Measurements from ENCODE around the gene ACAA1. TPM values are rescaled to one million over a fixed set of nuclear protein-coding genes. Genes with fewer than 3 reads are reported as not detected.

ACAA1 gene
- total and polyA plus RNA-seq, 12 donors: 76.4 to 136 (median 117) TPM

DNA sequence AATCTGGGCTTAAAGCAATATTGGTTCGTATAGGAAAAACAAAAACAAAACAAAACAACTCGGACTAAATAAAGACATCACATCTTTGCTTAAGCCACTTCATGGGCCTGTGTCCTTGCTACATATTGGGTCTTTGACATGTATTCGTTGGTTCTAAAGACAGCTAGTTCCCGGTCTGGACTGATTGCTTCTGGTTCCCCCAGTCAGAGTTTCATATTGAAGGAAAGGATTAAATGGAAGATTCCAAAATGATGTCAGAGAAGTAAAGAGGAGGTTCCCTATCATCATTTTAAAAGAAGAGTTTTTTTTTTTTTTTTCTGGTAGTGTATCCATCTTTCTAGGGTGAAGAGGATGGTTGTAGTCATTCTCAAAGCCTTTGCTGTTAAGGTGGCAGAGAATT is 30.7 kb upstream of the ACAA1 start:
- intact Hi-C loops (cut with DNase I): loop anchor here in 1 of 10 donors (10.0 kb wide), 1 partner anchor 57 kb away; no protein-coding TSS in a partner anchor
- H3K4me1 ChIP-seq: peaks cover 3 to 50% (median 26%) of the 10 kb centered on the region in 9 donors
- no peaks in the 10 kb centered on the region for H3K27me3 ChIP-seq
- ATAC-seq (no peak), DNase-seq (no peak)
- H3K36me3 ChIP-seq: no peaks in the 10 kb centered on the region
- H3K9me3 ChIP-seq: no peaks in the 10 kb centered on the region
- H3K27ac ChIP-seq: no peak overlapping the region
- WGBS, 2 donors: 88 to 90% methylated on average over 4 of the region's 4 CpGs
- no peak overlapping the region for H3K4me3 ChIP-seq
- TF ChIP-seq, protein P1, sequence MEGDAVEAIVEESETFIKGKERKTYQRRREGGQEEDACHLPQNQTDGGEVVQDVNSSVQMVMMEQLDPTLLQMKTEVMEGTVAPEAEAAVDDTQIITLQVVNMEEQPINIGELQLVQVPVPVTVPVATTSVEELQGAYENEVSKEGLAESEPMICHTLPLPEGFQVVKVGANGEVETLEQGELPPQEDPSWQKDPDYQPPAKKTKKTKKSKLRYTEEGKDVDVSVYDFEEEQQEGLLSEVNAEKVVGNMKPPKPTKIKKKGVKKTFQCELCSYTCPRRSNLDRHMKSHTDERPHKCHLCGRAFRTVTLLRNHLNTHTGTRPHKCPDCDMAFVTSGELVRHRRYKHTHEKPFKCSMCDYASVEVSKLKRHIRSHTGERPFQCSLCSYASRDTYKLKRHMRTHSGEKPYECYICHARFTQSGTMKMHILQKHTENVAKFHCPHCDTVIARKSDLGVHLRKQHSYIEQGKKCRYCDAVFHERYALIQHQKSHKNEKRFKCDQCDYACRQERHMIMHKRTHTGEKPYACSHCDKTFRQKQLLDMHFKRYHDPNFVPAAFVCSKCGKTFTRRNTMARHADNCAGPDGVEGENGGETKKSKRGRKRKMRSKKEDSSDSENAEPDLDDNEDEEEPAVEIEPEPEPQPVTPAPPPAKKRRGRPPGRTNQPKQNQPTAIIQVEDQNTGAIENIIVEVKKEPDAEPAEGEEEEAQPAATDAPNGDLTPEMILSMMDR (IDR thresholded peaks at IDR 0.05): no peak

DNA sequence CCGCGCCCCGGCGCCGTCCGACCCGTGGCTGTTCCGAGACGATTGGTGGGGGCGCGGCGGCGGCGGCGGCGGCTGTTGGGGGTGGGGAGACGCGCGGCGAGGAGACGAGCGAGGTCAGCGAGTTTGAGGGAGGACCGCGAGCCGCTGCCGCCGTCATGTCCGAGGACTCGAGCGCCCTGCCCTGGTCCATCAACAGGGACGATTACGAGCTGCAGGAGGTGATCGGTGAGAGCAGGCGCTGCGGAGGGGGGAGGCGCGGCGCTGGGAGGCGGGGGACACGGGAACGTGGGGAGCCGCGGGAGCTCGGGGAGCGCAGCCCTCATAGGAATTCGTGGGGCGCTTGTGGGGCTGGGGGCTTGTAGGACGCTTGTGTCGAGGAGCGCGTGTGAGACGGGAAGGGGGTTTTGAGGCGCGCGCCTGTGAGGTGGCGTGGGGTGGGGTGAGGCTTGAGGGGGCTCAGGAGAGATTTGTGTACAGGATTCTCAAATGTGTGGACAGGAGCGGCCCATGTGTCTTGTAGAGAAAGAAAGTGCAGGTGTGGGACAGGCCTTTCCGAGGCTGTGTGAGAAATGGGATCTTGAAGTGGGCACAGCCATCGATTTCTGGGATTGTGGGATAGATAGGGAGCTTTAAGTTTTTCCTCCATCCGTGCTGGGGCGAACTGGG is 28.9 kb upstream of the ACAA1 start:
- DNase-seq (peak in 1 of 2 donors; percentile 65), ATAC-seq (peak in 6 of 8 donors; percentile 4 to 55 (median 10))
- Histone ChIP-seq H3K27ac (peak overlapping the region; percentile 92 to 99 (median 98)), H3K4me3 (peak overlapping the region; percentile 88 to 99 (median 95)), H3K27me3 (no peaks in the 10 kb centered on the region), H3K4me1 (peaks cover 3 to 43% (median 26%) of the 10 kb centered on the region in 9 donors), H3K36me3 (no peaks in the 10 kb centered on the region), H3K9me3 (no peaks in the 10 kb centered on the region)
- 1% methylated on average over 51 to 62 of the region's 62 CpGs for WGBS, 2 donors
- intact Hi-C loops (cut with DNase I): loop anchor here in 6 of 10 donors (1.0 to 10.0 kb wide), 4 partner anchors 27 to 59 kb away; partner anchors contain the start of genes ACAA1 (in 5 of the 6) and MYD88 (in 1 of the 6)
- TF ChIP-seq, protein P1 (IDR thresholded peaks at IDR 0.05): no peak

DNA sequence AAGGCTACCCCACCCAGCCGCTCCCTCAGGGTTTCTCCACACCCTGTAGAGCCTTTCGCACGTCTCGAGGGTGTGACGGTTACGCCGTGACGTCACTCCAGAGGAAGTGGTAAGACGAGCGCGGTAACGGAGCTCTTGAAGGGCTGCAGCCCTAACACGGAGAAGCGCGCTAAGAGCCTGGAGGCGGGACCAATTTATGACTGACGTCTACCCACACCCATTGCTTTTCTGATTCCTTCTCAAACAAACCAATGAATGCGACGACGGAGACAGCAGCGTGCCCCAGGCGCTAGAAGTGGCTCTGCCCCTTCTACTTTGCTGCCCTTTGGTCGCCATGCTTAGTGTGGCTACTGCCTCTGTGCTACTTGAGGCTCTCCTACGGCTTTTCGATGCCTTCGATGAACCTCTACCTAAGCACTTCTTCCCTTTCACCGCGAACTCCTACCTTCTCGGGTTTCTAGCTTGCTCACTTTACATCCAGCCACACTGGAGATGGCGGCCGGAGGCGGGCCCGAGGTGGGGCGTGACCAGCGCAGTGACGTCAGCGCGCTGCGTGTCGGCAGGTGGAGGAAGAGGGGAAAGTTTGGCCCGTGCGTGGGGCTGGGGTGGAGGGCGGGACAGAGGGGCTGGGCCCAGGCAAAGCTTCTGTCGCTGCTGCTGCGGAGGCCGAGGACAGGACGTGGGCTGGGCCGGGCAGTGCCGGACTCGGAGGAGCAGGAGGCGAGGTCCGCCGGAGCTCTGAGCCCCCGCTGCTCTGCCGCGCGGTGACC is 28.2 kb upstream of the ACAA1 start, which contains the start of gene OXSR1:
OXSR1 (plus strand) TSS at position 586 of the 770 bp plus-strand sequence. CDS start 340 bp downstream, outside the sequence.
- Histone ChIP-seq H3K27ac (peak within 1 kb of the TSS; percentile 92 to 99 (median 98)), H3K36me3 (no peaks in the 10 kb centered on the region), H3K27me3 (no peaks in the 10 kb centered on the region), H3K4me1 (peaks cover 3 to 43% (median 26%) of the 10 kb centered on the region in 9 donors), H3K4me3 (peak within 1 kb of the TSS; percentile 88 to 99 (median 95)), H3K9me3 (no peaks in the 10 kb centered on the region)
- intact Hi-C loops (cut with DNase I): loop anchor here in 7 of 10 donors (1.0 to 10.0 kb wide), 5 partner anchors 26 to 60 kb away; partner anchors contain the start of genes ACAA1 (in 5 of the 7) and MYD88 (in 2 of the 7)
- DNase-seq: peak; percentile 97 to 99
- ATAC-seq: peak; percentile 94 to 98 (median 97)
- WGBS, 2 donors: 0% methylated on average over 57 of the region's 57 CpGs
- TF ChIP-seq, protein P1 (IDR thresholded peaks at IDR 0.05): no peak

DNA sequence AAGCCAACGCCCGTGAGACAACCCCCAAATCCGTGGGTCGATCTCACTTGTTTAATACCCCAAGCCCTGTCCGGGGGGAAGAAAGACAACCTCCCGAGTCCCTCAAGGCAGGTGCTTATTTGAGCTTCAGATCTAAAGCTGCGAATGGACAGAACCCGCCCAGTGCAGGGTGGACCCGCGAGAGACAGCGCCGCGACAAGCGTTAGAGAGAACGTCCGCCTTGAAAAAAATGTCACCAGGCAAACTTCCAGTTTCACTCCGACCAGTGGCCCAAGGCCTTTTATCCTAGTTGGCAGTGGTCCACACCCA is 27.7 kb upstream of the ACAA1 start:
- Histone ChIP-seq H3K4me3 (peak overlapping the region; percentile 7 to 99 (median 95)), H3K27me3 (no peaks in the 10 kb centered on the region), H3K4me1 (peaks cover 3 to 43% (median 26%) of the 10 kb centered on the region in 9 donors), H3K36me3 (no peaks in the 10 kb centered on the region), H3K9me3 (no peaks in the 10 kb centered on the region), H3K27ac (peak overlapping the region; percentile 92 to 99 (median 98))
- 1% methylated on average over 17 of the region's 17 CpGs for WGBS, 2 donors
- DNase-seq: no peak
- TF ChIP-seq, protein P1 (IDR thresholded peaks at IDR 0.05): no peak
- no peak for ATAC-seq
- intact Hi-C loops (cut with DNase I): loop anchor here in 5 of 10 donors (1.0 to 10.0 kb wide), 4 partner anchors 26 to 60 kb away; partner anchors contain the start of genes ACAA1 (in 3 of the 5) and MYD88 (in 2 of the 5)
